Measurements from ENCODE around the gene BPHL.
"Not testable (repeated sequence)": the region's sequence is repeated elsewhere in the genome, so short reads cannot be mapped to it uniquely, and the experiment has no call there.

BPHL gene

GRCh38 chr6:3178666-3179065 lies 60.2 kb downstream of the BPHL start:
- not testable (repeated sequence) for DNase-seq (ENCODE audit: low spot score)

- DNase-seq (ENCODE audit: low spot score): not testable (repeated sequence)
Observed at GRCh38 chr6:3179945-3180344, 61.4 kb downstream of the BPHL start.

- DNase-seq (ENCODE audit: low spot score): no peak
Observed at GRCh38 chr6:3181105-3181504, 62.6 kb downstream of the BPHL start.

- DNase-seq (ENCODE audit: low spot score): no peak
Observed at GRCh38 chr6:3183066-3183465, 64.6 kb downstream of the BPHL start.

GRCh38 chr6:3186974-3187382 lies 68.5 kb downstream of the BPHL start:
- no peak for DNase-seq (ENCODE audit: low spot score)

GRCh38 chr6:3188262-3188661 lies 69.8 kb downstream of the BPHL start:
- DNase-seq (ENCODE audit: low spot score): no peak

GRCh38 chr6:3189192-3189591 lies 70.7 kb downstream of the BPHL start:
- not testable (repeated sequence) for DNase-seq (ENCODE audit: low spot score)

GRCh38 chr6:3190056-3190455 lies 71.5 kb downstream of the BPHL start:
- no peak for DNase-seq (ENCODE audit: low spot score)

GRCh38 chr6:3190779-3191178 lies 72.3 kb downstream of the BPHL start:
- no peak for DNase-seq (ENCODE audit: low spot score)

- DNase-seq (ENCODE audit: low spot score): no peak
Observed at GRCh38 chr6:3193102-3193849, 74.8 kb downstream of the BPHL start.

- DNase-seq (ENCODE audit: low spot score): peak; percentile 45
Observed at GRCh38 chr6:3194535-3195419, 76.3 kb downstream of the BPHL start.

GRCh38 chr6:3195420-3195694 lies 76.8 kb downstream of the BPHL start:
- no peak for DNase-seq (ENCODE audit: low spot score)

GRCh38 chr6:3195695-3196497 lies 77.4 kb downstream of the BPHL start:
- peak; percentile 99 for DNase-seq (ENCODE audit: low spot score)

- no peak for DNase-seq (ENCODE audit: low spot score)
Observed at GRCh38 chr6:3196770-3197169, 78.3 kb downstream of the BPHL start.

GRCh38 chr6:3197734-3198133 lies 79.2 kb downstream of the BPHL start:
- DNase-seq (ENCODE audit: low spot score): not testable (repeated sequence)

- DNase-seq (ENCODE audit: low spot score): no peak
Observed at GRCh38 chr6:3199382-3199781, 80.9 kb downstream of the BPHL start.

GRCh38 chr6:3200682-3201081 lies 82.2 kb downstream of the BPHL start:
- DNase-seq (ENCODE audit: low spot score): no peak

- no peak for DNase-seq (ENCODE audit: low spot score)
Observed at GRCh38 chr6:3201388-3201787, 82.9 kb downstream of the BPHL start.
